Stimulated activated CD4-positive, alpha-beta T cell treated with anti-CD3 and anti-CD28 coated beads, Interleukin-2, amount 100 ng/mL, for 4 hours (primary cell): ENCODE results near the gene SUSD3.

Source experiments
- DNase-seq: peaks from one replicate; pipeline ENCODE4 v3.0.0-alpha.2; 2020; ENCODE audit warnings: low read depth

Gene SUSD3

GRCh38 chr9:93052791-93053540 is 5.5 kb upstream of the SUSD3 start:
- DNase-seq, result no peak

- DNase-seq, result no peak
Observed at GRCh38 chr9:93053781-93054331, 4.6 kb upstream of the SUSD3 start.

- DNase-seq, result no peak
Observed at GRCh38 chr9:93054758-93055704, 3.5 kb upstream of the SUSD3 start.

GRCh38 chr9:93057042-93057702 is 1.3 kb upstream of the SUSD3 start:
- no peak for DNase-seq

- no peak for DNase-seq
Observed at GRCh38 chr9:93057703-93058354, 672 bp upstream of the SUSD3 start.

GRCh38 chr9:93059011-93059714 is 662 bp downstream of the SUSD3 start:
- DNase-seq, result no peak

GRCh38 chr9:93059715-93060578 is 1.4 kb downstream of the SUSD3 start:
- DNase-seq, result no peak

GRCh38 chr9:93060746-93061259 is 2.3 kb downstream of the SUSD3 start:
- no peak for DNase-seq

GRCh38 chr9:93061260-93061751 is 2.8 kb downstream of the SUSD3 start:
- DNase-seq, result no peak

- no peak for DNase-seq
Observed at GRCh38 chr9:93061791-93062763, 3.6 kb downstream of the SUSD3 start.

- peak; percentile 67 for DNase-seq
Observed at GRCh38 chr9:93064392-93065134, 6.1 kb downstream of the SUSD3 start.

- no peak for DNase-seq
Observed at GRCh38 chr9:93065135-93065720, 6.7 kb downstream of the SUSD3 start.

- DNase-seq, result no peak
Observed at GRCh38 chr9:93066978-93067603, 8.6 kb downstream of the SUSD3 start.

- no peak for DNase-seq
Observed at GRCh38 chr9:93068956-93069355, 10.5 kb downstream of the SUSD3 start.

- no peak for DNase-seq
Observed at GRCh38 chr9:93071464-93071863, 13.0 kb downstream of the SUSD3 start.

- no peak for DNase-seq
Observed at GRCh38 chr9:93072383-93072795, 13.9 kb downstream of the SUSD3 start.
